Right renal pelvis (tissue), 4 donors: Measurements from ENCODE around the gene SLCO2A1. TPM values are rescaled to one million over a fixed set of nuclear protein-coding genes. Genes with fewer than 3 reads are reported as not detected.

Experiments
- DNase-seq, 4 donors: peaks; one replicate each; pipeline ENCODE4 v3.0.0-alpha.2; 2013; ENCODE audit warnings: low read depth in 4 of 4, low spot score in 3 of 4, missing footprints in 1 of 4
- polyA plus RNA-seq, 4 donors: library from polyadenylated mRNA; unstranded; fragments of 120-200 nt; gene quantifications; one replicate each; pipeline ENCODE4 v1.2.1, GENCODE V29; 2013; ENCODE audit not compliant: insufficient read length in 4 of 4

The SLCO2A1 gene
- polyA plus RNA-seq, 4 donors = 17.5 to 22.0 (median 20.3) TPM

- DNase-seq = no peak
Observed at GRCh38 chr3:133935843-133936769, 93.6 kb downstream of the SLCO2A1 start.

DNA sequence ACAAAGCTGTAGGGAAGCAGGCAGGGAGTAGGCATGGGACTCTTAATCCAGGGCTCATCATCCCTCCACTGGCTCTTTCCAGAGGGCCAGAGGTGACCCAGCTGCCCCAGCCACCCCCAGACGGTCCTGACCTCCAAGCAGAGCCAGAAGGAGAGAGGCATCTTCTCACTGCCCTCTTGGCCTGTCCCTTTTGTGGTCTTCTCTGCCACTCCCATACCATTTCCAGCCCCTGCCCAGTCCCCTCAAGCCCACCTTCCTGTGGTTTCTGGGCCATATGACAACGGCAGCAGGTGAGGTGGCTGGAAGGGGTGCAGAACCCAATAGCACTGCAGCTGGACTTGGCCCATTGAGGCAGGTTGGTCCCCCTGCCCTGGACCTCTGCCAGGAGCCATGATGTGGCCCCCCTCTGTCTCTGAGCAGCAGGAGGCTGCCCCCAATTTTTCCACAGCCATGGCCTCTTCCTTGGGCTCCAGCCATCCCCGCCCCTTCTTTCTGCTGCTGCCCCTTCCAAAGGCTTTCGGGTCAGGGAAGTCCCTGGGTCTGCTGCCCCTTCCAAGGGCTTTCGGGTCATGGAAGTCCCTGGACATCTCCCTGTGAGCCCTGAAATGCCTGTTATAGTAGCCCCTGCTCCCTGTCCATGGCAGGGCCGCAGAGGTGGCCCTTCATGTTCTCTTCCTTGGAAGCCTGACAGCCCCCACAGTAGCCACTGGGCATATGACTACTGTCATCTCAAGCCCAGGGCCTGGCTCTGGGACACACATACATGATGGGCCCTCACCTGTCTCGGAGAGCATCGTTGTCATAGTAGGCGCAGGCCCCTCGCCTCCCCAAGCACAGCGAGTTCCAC, 94.5 kb downstream of the SLCO2A1 start:
- no peak for DNase-seq

GRCh38 chr3:133934073-133934970, 95.4 kb downstream of the SLCO2A1 start:
- DNase-seq = no peak

GRCh38 chr3:133933097-133934024, 96.4 kb downstream of the SLCO2A1 start:
- no peak for DNase-seq

GRCh38 chr3:133932009-133932408, 97.7 kb downstream of the SLCO2A1 start:
- no peak for DNase-seq

DNA sequence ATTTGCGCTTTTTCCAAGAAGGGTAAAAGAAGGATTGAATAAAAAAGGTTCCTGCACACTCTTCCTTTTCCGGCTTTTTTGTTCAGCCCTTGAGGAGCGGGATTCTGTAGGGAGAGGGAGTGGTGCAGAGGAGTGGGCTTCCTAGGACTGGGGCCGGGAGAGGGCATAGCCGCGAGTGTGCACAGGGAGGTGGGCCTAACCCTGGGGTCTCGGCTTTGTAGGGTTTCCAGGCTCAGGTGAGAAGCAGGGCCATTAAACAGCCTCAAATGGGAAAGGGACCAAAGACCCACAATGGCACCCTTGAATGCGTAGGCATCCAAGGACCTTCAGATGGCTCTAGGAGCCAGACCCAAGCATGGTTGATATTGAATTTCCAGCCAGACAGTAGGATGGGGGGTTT, 98.6 kb downstream of the SLCO2A1 start:
- no peak for DNase-seq

DNA sequence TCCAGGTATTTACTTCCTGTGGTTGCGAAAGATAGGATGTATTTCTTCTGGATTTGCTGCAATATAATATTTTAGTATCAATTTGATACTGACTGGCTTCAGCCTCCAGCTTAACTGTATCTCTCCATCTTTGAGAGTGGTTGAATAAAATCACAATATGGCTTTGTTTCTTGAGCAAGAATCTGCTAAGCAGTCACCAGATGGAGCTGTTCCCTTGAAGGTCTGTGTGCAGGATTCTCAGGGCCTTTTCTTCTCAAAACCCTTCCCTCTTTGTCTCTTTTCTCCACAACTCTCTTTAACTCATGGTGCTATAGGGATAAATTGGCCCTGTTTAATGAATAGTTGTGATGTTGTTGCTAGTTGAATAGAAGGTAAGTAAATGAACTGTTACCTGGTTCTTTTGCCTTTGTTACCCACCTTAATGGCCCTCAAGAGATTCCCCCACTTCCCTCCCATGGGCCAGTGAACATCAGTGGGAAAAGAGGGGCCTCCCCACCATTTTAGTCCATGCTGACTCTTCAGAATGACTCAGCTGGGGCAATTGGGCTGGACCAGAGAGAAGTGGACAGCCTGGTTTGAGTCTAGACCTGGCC, 99.3 kb downstream of the SLCO2A1 start:
- DNase-seq = peak in 3 of 4 donors; percentile 39 to 68 (median 65)

DNA sequence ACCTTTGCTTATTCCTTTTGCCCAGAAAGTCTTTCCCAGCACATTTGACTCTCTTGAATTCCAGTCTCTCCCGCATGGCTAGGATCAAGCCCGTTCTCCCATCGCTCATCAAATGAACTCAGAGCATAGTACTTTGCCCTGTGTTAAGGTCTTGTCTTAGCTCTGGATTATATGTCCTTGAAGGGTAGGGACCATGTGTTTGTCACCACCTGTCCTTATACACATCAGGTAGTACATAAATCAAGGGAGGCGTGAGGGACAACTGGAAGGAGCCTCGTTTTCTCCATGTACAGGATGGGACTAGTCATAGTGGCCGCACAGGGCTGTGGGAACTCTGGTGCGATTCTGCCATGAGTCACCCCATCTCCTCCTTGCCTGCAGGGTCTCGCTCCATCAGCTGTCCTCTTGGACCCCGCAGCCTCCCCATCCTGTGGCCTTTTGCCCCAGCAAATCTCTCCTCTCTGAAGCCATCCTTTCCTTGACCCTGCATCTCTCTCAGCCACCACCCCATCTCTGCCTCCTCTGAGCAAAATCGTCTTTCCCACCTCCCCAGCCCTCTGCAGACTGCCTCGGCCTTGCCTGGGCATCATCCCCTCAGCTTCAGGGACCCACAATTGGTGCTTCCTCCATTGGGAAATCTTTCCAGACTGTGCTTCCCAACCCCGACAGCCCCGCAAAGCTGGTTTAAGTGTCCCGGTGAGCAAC, 100.7 kb downstream of the SLCO2A1 start:
- no peak for DNase-seq

- no peak for DNase-seq
Observed at GRCh38 chr3:133928136-133928893, 101.4 kb downstream of the SLCO2A1 start.

DNA sequence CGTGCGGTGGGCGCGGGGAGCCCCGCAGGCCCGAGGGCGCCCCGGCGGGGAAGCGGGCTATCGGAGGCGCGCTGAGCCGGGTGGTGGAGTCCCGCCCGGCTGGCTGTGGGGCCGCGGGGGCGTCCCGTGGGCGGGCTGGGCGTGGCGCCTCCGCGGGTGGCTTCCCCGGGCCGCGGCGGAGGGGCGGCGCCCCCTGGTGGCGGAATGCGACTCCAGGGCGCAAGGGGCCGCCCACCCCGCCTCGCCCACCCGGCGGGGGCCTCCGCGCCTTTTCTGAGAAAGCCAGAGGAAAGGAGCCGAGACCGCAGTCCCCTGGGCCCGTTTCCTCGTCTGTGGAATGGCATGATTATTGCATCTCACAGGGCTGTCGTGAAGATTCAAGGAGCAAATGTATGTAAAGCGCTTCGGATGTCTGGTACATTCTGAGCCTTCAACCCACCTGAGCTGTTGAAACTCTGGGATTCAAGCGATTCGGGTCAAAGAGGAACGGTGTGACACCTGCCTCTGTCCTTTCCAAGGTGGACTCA, 102.1 kb downstream of the SLCO2A1 start:
- DNase-seq = peak in 1 of 4 donors; percentile 54

DNA sequence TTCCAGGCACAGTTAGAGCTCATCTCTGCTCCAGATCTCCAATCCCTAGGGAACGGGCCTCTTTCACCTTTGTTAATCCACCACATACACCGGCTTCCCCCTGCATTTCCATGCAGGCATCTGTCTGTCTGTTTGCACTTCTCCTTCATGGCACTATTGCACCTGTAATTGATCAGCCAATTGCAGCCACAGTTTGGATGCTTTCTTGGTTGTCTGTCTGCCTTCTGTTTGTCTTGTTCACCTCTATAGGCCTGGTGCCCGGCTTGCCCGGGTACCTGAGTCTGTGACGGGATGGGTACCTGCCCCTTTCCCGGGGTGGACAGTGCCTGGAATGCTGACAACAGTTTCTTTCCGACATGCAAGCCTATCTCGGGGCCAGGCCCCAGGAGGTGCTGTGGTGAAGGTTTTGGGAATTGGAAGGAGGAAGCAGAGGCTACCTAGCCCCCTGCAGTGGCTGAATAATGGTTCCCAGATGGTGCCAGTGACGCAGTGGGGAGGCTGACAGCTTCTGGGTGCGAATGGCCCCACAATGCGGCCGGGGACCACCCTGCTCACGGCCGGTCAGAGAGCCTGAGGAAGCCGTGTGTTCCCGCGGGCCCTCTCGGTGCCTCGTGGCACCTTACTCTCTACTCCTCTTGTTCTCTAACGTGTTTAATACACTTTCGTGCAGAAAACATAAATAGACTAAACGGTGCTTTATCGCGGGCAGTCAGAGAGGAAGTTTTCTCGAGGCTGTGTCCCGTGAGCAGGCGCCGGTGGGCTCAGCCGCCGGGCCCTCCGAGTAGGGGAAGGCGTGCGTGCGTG, 102.8 kb downstream of the SLCO2A1 start:
- DNase-seq = no peak

DNA sequence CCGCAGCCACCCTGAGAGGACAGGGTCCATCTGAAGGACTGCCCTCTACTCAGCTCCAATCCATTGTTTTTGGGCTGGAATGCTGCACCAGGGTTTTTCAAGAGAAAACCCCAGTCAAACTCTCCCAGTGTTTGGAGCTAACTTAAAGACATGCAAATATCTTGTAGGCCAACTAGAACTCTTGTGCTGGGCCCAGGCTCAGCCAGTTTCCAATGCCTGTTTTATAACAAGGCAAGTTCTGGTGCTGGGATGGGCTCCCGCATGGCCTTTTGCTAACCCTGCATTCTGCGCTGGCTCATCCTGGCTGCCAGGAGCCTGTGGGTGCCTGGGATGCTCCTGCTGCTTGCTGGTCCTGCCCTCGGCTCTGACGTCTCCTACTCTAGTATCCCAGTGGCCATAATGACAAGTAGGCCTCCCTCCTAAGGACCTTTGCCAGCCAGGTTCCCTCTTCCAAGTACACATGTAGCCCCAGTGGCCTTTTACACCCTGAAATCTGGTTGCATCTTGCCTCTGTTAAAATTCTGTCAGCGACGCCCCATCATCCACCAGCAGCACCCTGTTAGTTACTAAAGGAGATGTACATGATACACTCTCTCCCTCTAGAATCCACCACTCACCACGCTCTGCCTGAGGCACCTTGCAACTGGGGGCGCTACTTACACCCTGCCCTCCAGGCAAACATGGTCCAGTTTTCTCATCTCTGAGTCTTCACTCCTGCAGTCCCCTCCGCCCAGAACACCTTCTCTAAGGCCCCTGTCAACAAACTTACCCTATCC, 103.6 kb downstream of the SLCO2A1 start:
- DNase-seq = no peak

GRCh38 chr3:133924041-133924440, 105.7 kb downstream of the SLCO2A1 start:
- DNase-seq = no peak

DNA sequence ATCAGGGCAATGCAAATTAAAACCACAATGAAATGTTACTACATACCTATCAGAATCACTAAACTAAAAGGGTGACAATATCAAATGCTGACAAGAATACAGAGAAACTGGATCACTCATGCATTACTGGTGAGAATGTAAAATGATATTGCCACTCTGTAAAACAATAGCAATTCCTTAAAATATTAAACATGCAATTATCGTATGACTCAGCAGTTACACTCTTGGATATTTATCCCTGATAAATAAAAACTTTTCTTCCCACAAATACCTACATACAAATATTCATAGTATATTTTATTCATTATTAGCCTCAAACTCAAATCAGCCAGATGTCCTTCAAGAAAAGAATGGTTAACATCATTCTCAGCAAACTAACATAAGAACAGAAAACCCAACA, 108.1 kb downstream of the SLCO2A1 start:
- no peak for DNase-seq

GRCh38 chr3:133917144-133917543, 112.6 kb downstream of the SLCO2A1 start:
- no peak for DNase-seq
